ENCODE data around the gene SECISBP2L.

- TF ChIP-seq, protein P1, sequence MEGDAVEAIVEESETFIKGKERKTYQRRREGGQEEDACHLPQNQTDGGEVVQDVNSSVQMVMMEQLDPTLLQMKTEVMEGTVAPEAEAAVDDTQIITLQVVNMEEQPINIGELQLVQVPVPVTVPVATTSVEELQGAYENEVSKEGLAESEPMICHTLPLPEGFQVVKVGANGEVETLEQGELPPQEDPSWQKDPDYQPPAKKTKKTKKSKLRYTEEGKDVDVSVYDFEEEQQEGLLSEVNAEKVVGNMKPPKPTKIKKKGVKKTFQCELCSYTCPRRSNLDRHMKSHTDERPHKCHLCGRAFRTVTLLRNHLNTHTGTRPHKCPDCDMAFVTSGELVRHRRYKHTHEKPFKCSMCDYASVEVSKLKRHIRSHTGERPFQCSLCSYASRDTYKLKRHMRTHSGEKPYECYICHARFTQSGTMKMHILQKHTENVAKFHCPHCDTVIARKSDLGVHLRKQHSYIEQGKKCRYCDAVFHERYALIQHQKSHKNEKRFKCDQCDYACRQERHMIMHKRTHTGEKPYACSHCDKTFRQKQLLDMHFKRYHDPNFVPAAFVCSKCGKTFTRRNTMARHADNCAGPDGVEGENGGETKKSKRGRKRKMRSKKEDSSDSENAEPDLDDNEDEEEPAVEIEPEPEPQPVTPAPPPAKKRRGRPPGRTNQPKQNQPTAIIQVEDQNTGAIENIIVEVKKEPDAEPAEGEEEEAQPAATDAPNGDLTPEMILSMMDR (optimal IDR thresholded peaks at IDR 0.05 in 1 of 3, IDR thresholded peaks at IDR 0.05 in 1 of 3, conservative IDR thresholded peaks at IDR 0.05 in 1 of 3; ENCODE audit: extremely low read depth in 1 of 3, insufficient read depth in 2 of 3, low read length in 3 of 3), result no peak
- TF ChIP-seq EZH2 (IDR thresholded peaks at IDR 0.05; ENCODE audit: low read length), result no peak
Observed at GRCh38 chr15:48941904-48942303, 104.3 kb downstream of the SECISBP2L start.

Measured in keratinocyte (primary cell).